HCEC 1CT (cell line): ENCODE measurements around the gene NOX5.
A peak's percentile ranks its signal among the peaks of the same experiment; 100 is the strongest.

ENCODE experiments used
- DNase-seq: peaks from one replicate; pipeline ENCODE4 v3.0.0-alpha.2; 2017

NOX5 gene

DNA sequence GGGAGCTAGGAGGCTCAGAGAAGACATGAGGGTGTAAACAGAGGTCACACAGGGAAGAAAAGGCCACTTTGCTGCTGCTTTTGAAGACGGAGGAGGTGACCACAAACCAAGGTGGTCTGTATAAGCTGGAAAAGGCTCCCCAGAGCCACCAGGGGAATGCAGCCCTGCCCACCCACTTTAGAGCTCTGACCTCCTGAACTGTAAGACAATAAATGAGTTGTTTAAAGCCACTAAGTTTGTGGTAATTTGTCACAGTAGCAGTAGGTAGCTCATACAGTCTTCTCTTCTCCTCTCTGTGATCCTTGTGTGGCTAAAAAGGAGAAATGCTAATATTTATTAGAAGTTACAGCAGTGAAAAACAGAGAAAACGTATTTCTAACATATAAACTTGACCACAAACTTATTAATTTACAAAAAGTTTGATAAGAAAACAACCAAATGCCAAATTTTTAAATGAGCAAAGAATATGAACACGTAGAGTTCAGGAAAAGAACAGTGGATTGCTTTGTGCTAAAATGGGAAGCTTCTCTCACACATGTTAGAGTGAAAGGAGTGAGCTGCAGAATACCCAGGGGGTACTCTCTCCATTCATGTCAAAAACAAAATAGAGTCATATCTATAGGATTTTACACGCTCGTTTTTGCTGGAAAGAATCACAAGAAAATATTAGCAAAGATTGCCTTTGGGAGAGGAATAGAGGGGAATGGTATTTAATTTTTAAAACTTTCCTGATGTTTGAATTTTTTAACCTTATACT is 71.0 kb downstream of the NOX5 start:
- no peak for DNase-seq

DNA sequence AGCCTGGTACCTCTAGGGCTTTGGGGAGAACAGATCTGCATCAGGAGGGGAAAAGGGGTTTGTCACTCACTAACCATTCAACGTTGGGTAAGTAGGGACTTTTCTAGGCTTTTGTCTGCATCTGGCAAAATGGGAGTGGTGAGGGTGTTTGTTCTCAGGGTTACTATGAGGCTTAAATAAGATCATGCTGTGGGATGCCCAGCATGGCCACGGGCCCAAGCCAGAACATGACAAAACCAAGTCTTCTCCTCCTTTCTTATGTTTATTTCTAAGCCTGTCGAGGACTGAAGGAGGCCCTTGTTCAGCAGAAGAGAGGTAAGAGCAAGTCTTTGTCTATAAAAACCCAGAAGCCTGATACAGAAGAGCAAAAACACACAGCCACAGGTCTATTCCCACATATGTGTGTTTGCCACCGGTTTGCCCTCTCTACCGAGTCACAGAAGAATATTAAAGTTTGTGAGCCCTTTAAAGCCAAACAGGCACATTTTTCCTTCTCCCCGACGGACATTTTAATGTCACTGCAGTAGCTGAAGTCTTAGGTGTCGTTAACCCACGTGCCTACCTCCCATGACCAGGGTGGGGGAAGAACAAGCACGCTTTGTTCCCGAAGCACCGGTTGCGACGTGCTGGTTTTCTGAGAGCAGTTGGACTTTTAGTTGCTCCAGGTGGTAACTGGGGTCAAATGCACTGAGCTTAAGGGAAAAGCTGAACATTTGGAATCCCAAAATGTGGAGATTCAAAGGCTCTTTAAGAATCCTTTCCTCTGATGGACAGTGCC is 72.1 kb downstream of the NOX5 start:
- no peak for DNase-seq

DNA sequence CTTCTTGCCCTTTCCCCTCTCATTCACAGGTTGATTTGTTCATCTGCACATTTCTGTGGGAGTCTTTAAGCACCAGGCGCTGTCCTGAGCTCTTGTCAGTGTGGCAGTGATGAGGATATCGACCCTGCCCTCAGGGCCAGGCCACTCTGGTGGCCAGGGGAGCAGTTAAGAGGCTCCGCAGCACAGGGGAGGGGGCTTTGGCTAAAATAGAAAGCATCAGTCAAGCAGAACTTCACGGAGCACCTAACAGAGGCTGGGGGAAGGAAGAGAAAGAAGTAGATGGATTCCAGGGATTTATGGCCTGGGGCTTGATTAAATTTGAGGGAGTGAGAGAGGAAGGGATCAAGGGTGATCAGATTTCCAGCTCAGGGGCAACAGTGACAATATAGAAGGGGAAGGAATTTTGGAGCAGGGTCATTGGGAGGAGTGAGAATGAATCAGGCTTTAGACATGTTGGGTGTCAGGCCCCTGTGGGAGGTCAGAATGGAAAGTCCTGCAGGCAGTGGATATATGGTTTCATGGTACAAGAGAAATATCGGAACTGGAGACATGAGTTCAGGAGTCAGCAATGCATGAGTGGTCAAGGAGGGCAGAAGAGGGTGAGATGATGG is 73.0 kb downstream of the NOX5 start:
- DNase-seq: no peak

DNA sequence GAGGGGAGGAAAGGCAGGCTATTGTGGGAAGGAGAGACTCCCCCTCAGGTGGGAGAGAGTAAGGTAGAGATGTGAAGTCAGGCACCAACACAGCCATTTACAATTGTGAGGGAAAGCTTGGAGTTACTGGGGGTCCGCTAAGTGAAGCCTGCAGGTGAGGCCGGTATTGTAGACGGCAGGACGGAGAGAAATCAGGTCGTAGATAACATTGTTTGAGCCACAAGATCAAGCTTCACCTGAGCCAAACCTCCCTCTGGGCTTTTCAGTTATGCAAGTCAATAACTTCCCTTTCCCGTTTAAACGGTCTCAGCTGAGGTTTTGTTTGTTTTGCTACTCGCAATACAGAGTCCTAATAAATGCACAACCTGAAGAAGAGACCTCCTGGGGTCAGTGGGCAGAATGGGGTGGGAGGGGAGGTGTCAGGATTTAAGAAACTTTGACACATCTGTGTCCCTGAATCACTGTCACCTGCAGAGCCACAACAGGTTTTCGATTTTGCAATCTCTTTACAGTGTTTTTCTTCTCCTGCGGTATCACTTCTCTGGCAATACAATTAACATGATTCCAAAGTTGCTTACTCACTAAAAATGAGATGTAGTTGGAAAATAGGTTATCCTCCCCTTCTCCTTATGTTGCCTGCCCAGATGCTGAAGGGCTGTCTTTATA is 73.9 kb downstream of the NOX5 start:
- no peak for DNase-seq

DNA sequence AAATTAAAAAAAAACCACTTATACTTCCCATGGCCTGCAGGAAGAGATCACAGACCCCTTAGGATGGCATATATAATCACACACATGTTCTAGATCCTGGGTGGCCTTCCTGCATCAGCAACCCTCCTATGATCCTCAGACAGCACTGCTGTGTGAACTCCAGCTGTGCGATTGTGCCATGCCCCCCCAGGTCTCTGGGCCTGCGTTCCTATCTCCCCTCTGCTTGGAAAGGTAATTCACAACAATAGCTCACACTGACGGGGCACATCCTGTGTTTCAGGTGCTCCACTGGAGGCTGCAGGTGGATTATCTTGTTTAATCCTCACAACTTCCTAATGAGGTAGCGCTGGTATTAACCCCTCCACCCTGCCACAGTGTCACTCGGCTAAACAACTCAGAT is 74.8 kb downstream of the NOX5 start:
- no peak for DNase-seq

DNA sequence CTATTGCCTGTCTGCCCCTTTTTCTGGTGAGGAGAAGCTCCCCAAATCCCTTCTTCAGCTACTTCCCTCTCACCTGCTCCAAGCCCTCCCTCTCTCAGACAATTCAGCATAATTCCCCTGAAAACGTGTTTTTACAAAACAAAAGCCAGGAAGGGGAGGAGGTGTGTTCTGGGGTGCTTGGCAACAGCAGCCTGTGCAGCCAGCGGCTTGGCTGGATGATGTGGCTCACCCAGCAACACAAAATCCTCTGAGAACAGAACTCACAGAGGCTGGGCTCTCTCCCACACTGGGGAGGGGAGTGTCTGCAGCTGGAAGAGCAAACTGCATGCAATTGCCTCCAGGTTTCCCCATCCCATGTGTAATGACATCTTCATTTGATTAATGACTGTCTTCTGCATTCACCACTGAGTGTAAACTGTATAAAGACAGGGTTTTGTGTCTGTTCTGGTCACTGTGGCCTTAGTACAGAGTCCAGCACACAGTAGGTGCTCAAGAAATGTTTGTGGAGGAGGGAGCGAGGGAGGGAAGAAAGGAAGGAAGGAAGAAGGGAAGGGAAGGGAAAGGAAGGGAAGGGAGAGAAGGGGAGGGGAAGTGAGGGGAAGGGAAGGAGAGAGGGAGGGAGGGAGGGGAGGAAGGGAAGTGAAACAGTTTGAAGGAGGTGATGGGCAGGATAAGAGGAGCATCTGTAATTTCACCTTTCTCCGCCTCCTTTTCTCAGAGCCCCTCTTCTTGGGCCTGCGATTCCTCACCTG is 75.9 kb downstream of the NOX5 start:
- peak; percentile 3 for DNase-seq

DNA sequence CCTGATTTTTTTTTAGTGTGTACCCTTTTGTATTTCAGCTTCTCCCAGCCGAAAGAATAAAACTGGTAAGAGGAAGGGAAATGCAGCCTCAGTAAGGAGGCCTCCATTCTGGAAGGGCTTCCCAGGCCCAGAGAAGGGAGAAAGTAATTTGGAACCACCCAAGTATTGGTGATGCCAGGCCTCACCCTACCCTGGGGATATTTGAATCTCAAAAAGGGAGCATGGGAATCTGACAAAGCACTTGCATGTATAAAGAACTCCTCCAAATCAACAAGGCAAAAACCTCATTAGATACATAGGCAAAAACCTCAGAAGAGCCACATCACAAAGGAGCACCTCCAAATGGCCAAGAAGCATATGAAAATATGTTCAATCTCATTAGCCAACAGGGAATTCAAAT is 77.2 kb downstream of the NOX5 start:
- no peak for DNase-seq

DNA sequence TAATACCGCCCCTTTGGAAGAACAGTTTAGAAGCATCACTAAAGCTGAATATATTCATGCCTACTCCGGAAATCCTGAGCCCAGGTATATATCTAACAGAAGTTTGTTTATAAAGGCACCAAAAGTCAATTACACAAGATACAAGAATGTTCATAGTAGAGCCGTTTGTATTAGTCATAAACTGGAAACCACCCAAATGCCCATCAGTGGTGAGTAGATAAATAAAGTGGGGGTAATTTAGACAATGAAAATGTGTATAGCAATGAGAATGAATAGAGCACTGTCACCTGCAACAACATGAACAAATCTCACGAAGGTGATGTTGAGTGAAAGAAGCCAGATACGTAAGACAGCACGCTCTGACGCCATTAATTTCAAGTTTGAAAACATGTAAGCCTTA is 77.7 kb downstream of the NOX5 start:
- DNase-seq: peak; percentile 64

DNA sequence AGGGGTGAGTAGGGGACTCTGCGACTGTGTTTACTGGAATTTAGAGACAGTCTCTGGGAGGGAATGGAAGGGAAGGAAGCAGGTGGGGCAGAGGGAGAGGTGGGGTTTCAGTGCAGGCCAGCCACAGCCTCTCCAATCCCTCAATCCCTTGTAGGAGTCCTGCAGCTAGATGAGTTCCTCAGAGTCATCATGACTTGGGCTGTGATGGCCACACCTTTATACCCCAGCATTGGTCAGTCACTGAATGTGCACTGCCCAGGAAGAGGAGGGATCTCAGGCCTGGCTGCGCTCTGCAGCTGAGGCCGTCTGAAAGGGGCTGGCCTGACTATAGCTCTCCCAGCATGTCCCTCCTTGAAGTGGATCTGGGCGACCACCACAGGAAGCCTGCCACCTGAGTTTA is 78.6 kb downstream of the NOX5 start:
- no peak for DNase-seq

DNA sequence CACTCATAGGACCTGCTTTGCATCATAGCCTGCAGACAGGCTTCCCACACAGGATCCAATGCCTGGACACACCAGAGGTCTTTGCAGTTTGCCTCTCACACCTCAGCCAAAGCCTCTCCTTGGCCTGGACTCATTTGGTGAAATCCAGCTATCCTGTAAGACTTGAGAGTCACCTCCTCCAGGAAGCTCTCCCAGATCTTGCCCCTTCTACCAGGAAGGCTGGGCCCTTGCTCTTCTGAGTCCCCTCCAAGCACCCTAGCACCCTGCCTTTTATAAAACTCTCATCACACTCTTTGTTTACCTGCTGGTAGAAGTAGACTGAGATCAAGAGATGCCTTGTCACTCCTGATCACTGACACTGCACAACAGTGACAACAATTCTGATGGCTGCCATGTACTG is 79.1 kb downstream of the NOX5 start:
- no peak for DNase-seq

DNA sequence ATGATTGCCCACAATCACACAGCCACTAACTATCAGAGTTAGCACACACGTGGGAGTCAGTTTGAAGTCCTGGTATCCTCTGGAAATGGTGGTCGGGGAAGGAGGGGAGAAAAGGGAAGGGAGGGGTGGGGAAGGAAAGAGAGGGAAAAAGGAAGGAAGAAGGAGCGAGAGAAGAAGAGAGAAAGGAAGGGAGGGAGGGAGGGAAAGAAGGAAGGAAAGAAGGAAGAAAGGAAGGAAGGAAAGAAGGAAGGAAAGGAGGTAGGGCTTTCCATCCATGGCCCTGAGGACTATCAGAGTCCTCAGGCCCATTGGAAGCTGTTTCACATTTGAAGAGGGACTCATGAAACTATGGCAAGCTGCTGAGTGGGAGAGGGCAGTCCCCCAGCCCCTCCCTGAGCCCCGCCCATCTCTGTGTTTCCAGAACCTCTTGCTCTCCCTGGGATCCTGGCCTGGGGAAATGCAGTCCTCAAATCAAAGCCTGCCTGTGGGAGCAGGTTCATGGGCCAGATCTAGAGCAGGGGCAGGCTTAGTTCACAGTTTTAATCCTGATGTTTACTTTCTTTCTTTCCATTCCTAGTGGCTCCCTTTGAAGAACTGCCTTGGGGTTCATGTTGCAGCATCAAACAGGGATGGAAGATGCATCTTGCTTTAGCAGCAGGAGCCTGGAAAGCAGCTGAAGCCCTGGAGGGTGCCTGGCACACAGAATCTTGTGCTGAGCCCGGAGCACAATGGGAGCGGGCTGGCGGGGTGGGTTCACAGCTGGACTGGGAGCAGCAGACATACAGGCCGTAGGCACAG is 79.8 kb downstream of the NOX5 start:
- no peak for DNase-seq

DNA sequence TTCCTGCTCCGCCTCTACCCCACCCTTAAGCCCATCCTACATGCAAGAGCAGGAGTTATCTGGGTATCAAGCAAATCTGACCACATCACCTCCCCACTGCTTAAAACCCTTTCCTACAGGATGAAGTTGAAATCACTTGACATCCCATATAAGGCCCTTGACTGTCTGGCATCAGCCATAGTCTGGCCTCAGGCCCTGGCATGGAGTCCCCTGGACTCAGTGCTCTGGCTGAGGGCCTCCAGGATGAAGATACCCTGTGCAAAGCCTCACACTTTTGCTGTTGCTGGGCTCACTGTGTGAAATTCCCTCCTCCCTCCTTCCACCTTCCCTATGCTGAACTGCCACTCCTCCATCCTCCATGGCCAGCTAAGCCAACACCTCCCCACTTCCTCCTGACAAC is 80.8 kb downstream of the NOX5 start:
- no peak for DNase-seq

DNA sequence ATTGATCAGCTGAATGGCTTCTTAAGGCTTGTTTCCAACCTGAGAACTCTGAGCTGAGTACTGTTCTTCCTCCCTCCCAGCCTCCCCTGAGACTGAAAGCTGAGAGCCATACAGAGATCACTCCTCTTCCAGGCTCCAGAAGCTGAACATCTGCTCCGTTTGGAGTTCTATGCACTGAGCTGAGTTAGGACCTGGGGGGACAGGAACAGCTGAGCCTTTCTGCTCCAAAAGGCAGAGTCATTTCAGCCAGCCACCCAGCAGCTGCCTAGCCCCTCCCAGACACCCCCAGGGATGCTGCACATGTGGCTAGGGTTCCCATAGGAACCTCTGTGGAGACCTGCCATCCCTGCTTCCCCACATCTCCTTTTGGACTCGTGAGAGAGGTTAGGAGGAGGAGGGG is 81.7 kb downstream of the NOX5 start:
- no peak for DNase-seq

DNA sequence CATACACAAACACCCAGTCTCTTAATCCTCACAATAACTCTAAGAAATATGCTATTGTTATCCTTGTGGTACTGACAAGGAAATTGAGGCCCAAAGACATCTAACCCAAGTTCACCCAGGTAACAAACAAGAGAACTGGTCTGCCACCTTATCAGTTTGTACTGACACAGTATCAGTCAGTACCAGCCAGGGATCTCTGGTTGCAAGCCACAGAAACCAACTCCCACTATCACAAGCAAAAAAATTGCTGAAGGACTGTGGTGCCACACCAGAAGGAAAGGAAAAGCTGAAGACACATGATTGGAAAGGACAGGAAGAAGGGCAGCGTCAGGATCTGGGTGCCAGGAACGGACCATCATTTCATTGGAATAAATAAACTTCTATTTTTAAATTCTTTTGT is 82.1 kb downstream of the NOX5 start:
- no peak for DNase-seq

DNA sequence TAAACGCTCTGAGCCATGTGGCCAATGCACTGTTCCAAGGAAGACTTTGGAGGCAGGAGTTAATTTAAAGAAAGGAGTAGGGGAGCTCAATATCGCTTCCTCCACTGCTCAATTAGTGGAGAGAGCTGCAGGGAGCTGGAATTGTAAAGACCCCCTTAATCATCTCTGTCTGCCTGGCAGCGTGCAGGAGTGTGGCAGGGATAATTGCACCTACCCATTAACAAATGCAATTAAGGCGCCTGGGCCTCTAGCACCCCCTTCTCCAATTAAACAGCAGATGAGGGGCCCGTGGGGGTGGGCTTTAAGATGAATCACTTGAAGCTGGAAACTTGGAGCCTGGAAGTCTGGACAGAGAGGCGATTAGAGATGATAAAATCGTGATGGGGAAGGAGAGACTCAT is 84.3 kb downstream of the NOX5 start:
- DNase-seq: no peak

DNA sequence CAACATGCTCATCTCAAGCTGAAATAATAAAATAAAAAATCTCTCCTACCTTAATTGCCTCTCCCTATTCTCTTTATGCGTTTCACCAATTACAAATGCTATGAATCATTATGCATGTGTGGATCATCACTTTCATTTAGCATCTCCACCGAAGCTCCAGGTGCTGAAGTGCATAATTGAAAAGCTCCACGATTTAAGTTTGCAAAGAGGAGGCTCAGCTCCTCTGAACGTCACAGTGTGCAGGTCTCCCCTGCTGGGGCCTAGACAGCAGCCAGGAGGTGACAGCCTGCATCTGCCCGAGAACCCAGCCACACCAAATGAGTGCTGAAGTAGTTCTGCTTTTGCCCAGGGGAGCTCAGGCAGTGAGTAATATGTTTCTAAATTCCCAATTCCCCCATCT is 85.4 kb downstream of the NOX5 start:
- no peak for DNase-seq

DNA sequence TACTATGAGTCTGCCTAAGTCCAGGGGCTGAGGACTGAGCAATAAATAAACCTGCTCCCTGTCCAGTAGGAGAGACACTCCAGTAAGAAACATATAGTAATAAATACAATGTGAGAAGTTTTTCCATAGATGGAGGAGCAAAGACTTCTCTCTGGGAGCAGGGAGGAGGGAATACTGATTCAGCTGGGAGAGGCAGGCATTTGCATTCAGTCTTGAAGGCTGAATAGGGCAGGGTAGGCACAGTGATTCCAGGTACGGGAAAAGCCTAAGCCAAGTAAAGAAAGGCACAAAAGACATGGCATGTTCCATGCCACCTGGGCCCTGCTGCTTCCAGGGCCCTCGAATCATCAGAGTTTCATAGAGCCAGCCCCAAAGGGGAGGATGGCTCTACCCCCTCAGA is 86.3 kb downstream of the NOX5 start:
- DNase-seq: no peak

DNA sequence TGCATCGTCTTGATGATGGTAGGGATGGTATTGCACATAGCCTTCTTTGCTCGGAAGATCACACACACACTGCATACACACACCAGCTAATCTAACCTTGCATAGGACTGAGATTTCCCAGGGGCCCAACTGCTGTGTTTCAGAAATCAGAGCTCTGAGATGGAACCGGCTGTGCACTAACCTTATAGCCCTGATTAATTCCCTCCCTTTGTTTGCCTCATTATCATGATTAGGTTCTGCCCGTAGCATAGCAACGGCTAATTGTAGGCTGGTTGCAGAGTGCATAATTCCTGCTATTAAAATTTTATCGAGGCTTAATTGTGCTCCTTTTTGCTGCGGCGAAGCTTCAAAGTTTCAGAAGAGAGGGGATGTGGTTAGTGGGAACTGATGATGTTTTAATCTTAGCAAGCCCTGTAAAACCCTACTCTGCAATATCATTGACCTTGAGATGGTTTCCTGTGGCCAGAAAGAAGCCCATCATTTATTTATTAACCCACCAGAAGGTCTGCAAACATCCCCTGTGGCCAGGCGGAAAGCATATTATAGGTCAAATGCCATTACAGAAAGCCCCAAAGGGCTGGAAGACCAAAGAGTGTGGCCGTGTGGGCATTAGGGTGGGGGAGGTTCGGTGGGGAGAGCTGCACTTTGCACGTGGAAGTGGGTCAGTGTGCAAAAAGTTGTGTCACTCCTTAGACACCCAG is 89.7 kb downstream of the NOX5 start:
- DNase-seq: no peak

DNA sequence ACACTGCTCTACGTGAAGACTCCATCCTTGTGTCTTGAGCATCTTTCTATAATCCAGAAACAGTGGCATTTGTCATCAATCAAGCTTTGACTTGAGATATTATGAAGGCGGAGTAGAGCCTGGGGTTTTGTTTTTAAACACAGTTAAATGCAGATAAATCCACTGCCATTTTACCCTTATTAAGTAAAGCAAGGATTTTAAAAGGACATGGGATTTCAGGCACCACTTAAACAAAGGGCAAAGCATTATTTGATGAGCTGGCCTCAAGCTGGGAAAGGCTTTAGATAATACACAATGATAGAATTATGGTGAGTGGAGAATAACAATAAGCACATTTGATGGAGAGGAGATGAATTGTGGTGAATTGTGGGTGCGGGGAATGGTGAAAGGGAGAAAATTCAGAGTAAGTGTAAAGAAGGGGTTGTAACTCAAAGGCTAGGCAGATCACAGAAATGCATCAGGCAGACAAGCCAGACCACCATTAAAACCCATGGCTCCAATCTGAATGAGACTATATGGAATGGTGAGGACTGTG is 91.0 kb downstream of the NOX5 start:
- DNase-seq: no peak

DNA sequence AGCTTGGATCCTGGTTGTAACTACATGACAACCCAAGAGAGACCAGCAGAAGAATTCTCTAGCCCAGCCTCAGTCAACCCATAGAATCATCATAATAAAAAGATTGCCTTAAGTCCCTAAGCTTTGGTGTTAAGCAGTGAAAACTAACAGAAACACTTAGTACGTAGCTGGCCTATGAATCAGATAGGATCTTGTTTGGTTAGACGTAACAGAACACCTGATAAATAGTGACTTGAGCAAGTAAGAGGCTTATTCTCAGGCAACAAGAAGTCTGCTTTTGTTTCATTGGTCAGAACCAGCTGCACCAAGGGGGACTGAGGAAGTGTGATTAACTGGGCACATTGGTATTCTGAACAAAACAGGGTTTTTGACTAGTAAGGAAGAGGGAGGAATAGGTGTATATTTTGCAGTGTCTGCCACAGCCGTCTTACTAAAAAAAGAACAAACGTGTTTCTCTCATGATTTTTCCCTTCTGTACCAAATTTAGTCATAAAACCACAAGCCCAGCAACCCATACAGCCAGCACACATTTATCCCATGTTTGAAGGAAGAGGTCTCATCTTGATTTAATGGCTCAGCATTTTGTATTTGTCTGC is 92.6 kb downstream of the NOX5 start:
- no peak for DNase-seq
